Myocyte (in vitro differentiated cells): ENCODE measurements around the gene PLSCR2. TPM values are rescaled to one million over a fixed set of nuclear protein-coding genes. Genes with fewer than 3 reads are reported as not detected.
"Not testable (repeated sequence)": the region's sequence is repeated elsewhere in the genome, so short reads cannot be mapped to it uniquely, and the experiment has no call there.

Experiments used
- DNase-seq: peaks from one replicate; pipeline ENCODE4 v3.0.0-alpha.2; 2012; ENCODE audit warnings: low read depth
- total RNA-seq: library from RNA; depleted of rRNA; stranded (reverse); fragments of >200 nt; gene quantifications from 2 replicates; pipeline ENCODE4 v1.2.3, GENCODE V29; 2014

Gene PLSCR2
- total RNA-seq, 1 donor from 2014 or later: not detected

DNA sequence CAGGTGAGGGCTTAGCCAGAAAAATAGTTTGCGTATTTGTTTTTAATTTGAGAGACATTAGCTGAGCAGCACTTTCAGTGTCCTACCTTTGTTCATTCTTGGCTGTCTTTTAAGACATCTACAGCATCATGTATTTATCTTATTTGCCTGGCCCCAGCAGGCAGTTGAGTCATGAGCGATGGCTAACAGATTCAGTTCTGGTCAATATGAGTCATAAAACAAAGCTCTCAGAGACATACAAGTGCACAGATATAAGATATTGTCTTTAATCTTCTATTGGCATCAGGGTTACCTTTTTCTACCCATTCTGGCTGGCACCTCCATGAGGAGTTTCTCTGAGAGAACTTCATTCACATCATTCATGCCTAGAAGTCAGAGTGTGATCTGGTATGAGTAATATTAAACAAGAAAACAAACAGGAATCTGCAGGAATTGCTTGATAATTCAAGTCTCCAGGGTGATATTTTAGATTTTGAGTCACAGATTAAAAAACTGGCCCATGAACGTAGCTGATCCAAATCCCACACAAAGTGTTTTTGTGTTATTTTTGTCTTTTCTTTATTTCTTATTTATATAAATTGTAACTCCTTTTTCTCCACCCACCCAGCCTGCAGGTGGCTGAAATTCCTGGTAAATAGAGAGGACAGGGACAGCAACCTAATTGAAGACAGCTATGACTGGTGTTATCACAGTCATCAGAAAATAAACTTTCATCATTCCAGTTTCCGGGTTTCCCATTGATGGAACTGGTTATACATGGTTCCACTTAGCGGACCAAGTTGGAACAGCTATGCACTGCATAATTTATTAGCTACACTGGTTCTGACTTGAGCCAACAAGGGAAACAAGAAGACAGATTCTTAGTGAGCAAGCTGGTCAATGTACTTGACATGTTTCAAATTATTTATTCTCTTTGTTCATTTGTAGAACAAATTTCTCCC lies 47.3 kb downstream of the PLSCR2 start:
- peak; percentile 23 for DNase-seq

DNA sequence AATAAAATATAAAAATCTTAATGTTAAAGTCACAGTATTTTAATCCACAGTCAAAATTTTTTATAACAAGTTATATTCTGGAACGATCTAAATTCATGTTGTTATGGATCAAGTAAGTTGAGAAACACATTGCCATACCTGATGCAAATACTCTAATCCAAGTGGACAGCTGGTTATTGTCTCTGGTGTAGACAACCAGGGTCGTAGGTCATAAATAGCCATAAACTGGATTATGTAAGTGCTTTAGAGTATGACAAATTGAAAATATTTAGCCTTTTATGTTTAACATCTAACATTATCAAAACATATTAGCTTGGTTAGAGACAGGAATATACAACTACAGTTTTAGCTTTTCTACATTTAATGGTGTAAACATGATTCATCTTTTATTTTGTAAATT lies 53.0 kb downstream of the PLSCR2 start:
- DNase-seq: no peak

DNA sequence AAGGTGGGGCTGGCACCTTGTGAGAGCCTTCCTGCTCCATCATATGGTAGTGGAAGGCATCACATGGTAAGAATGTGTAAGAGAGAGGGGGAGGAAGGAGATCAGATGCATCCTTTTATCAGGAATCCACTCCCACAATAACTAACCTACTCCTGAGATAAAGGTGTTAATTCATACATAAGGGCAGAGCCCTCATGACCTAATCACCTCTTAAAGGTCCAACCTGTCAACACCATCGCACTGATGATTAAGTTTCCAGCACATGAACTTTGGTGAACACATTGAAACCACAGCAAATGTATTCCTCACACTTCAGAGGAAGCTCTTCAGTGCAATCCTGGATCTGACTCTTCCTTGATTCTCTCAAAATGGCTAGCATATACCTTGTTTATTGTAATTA lies 55.4 kb downstream of the PLSCR2 start:
- no peak for DNase-seq

DNA sequence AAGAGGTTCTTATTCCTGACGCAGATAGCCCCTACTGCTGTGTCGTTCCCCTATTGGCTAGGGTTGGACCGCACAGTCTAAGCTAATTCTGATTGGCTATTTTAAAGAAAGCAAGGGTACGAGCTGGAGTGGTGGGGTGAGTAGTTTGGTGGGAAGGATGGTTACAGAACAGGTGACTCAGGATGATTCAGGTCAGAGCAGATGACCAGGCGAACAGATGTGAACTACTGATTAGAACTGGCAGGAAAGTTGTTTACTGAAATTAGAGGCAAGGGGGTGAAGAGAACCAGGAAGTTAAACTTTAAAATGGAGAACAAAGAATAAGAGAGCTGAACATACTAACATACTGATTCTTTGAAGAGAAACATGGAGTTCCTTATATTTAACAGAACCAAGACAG lies 56.6 kb downstream of the PLSCR2 start:
- DNase-seq: not testable (repeated sequence)

DNA sequence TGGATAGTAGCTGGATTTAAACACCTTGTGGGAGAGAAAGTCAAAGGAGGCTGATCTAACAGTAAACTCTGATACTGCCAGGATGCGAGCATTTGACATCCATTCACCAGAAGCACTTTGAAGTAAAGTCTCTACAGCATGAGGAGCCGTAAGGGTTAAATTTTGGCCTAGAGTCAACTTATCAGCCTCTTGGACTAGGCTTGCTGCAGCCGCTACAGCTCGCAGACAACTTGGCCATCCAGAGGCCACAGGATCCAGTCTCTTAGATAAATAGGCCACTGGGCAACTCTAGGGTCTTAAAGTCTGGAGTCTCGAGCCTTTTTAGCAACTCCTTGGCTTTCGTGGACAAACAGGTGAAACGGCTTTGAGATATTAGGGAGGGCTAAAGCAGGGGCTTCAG lies 61.4 kb downstream of the PLSCR2 start:
- no peak for DNase-seq

DNA sequence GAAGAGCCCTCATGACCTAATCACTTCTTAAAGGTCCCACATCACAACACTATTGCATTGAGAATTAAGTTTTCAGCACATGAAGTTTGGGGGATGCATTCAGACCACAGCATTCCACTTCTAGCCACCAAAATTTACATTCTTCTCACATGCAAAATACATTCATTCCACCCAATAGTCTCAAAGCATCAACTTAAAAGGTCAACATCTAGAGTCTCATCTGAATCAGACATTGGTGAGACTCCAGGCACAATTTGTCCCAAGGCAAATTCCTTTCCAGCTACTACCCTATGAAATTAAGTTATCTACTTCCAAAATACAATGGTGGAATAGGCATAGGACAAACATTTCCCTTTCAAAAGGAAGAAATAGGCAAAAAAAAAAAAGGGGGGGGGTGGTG lies 64.9 kb downstream of the PLSCR2 start:
- DNase-seq: no peak

DNA sequence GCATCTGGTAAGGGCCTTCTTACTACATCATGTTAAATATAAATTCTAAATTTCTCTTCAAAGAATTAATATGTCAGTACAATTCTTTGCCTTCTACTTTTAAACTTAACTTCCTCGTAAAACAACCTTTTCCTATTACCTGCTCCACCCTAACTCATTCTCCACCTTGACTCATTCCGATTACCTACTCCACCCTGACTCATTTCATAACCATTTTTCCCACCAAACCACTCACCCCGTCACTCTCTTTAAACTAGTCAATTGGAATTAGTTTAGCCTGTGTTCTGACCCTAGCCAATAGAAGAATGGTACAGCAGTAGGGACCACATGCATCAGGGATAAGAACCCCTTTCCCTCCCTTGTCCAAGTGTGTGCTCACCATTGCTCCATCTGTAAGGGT lies 65.6 kb downstream of the PLSCR2 start:
- DNase-seq: no peak

DNA sequence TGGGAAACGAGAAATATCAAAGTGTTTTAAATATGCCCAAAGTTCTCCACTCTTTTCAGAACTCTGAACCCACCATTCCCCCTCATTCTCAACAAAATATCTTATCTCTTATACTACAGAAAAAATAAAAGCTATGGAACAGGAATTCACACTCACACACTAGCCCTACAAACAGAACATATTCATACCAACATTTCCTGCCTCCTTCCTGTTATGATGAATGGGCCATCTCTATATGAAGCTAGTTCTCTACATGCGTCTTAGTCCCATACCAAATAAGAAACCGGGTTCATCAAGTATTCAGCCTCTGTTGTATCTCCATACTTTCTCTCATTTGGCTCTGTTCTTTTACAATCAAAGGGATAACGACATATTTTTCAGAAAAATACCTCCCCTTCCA lies 72.6 kb downstream of the PLSCR2 start:
- no peak for DNase-seq

DNA sequence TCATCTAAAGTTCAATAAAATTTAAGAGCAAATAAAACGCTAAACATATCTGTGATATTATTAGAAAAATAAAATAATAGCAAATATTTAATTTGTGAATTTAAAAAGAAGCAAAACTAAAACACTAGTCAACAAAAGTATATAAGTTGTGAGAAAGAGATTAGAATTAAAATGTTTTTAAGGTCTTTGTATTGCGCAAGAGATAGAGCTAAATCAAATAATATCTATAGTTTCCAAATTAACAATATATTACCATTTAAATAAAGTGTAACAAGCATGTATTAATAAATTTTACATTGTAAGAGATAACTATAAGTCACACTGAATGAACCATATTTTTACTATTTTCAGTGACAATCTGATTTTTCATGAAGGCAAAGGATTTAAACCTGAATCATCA lies 74.2 kb downstream of the PLSCR2 start:
- no peak for DNase-seq

DNA sequence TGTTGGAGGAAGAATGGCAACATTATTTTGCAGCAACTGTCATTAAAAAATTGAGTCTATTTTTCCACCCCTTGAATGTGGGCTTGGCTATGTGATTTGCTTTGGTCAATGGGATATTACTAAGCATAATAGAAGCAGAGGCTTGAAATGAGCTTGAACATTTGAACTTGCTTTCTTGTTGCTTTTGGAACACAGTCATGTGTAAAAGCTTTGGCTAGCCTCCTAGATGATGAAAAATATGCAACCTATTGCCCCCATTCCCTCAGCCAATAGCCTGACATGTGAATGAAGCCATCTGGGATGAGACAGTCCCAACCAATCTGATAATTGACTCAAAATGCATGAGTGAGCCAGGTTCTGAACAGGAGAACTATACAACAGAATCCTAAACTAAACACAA lies 78.4 kb downstream of the PLSCR2 start:
- DNase-seq: peak; percentile 25

DNA sequence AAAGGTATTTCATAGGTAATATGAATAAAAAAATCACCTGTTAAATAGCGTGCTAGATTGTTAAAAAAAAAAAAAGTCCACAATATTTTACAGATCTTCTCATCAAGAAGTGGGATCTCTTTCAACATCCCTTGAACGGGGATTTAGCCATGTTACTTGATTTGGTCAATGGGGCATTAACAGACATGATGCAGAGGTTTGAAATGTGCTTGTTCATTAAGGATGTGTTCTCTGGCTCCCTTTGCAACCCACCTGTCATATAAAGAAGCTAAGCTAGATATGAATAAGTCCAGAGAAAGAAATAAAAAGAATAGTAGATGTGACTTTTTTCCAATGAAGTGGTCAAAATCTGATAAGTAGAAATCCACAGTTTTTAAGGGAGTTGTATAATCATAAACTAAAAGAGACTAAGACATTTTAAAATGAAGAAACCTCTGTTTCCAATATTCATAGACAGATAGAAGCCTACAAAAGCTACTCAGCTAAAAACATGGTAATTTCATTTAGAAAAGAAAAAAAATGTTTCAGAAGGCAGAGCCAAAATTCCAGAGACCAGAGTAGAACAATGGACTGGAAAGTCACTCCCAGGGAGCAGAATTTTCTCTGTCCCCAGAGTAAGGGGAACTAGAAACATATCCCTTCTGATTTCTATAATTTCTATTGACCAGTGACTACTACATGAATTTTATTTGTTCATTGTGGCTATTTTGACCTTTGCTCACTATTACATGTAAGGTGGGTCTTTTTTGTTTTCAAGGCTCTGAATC lies 79.2 kb downstream of the PLSCR2 start:
- DNase-seq: no peak

DNA sequence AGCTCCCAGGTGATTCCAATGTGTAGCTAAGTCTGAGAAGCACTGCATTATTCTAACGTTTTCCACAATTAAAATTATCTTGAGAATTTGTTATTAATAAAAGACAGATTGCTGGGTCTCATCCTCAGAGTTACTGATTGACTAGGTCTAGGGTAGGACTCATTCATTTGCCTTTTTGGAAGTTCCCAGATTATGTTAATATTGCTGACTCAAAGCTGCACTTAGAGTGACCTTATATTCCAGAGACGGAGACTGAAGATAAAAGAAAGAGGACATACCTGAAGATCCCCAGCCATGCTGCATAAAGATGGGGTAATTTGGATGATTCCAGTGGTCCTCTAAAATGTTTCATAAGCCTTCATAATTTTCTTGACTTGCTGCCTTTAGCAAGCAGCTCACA lies 81.8 kb downstream of the PLSCR2 start:
- DNase-seq: no peak

DNA sequence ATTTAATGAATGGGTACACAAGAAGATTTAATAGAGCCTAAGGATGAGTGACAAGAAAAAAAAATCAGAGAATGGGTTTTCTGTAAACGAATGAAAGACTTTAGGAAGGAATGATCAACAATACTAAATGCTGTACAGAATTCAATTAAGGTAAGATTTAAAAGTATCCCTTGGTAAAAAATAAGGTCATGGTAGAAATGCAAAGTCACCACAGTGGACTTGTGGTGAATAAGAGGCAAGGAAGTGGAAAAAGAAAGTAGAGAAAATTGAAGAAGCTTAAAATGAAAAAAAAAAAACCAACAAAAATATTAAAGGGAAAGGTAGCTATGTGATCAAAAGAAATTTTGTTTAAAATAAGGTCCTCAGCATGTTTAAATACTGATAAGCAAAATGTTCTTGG lies 82.4 kb downstream of the PLSCR2 start:
- DNase-seq: no peak

DNA sequence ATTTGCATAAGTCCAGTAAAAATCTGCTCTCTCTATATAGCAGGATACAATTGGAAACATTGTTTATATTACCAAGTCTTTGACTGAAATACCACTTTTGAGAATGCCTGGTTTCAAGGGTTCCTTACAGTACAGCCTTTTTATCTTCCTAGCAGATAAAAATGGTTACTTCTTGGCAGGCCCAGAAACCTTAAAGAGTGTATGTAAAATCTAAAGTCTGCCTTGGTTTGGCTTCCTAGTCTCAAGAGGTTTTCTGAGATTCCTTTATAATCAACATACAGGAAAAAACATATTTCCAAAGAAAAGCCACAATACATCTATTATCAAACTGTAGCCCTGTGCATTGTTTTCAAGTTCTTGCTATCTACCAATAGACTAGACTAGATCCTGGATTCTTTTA lies 84.6 kb downstream of the PLSCR2 start:
- DNase-seq: no peak

Other genes starting within 250 kb of the PLSCR2 start
- gene PLSCR4, start 218.5 kb downstream of the PLSCR2 start, total RNA-seq: 6.6 and 8.5 TPM in 2 replicates
- 33.8 and 70.5 TPM in 2 replicates for gene PLSCR1, start 75.0 kb upstream of the PLSCR2 start, total RNA-seq
- gene PLSCR5, start 135.8 kb upstream of the PLSCR2 start, total RNA-seq: not detected in 2 replicates